SH-SY5Y (cell line): Measurements from ENCODE around the gene TRMT61A.

Source experiments
- GATA2 ChIP-seq: IDR thresholded peaks from 2 replicates; pipeline ENCODE4 v1.6.1; 2011; ENCODE audit warnings: mild to moderate bottlenecking, low read depth, low read length
- GATA3 ChIP-seq: IDR thresholded peaks from 2 replicates; pipeline ENCODE4 v1.6.1; 2011; ENCODE audit warnings: low read depth, mild to moderate bottlenecking, low read length, moderate library complexity

DNA sequence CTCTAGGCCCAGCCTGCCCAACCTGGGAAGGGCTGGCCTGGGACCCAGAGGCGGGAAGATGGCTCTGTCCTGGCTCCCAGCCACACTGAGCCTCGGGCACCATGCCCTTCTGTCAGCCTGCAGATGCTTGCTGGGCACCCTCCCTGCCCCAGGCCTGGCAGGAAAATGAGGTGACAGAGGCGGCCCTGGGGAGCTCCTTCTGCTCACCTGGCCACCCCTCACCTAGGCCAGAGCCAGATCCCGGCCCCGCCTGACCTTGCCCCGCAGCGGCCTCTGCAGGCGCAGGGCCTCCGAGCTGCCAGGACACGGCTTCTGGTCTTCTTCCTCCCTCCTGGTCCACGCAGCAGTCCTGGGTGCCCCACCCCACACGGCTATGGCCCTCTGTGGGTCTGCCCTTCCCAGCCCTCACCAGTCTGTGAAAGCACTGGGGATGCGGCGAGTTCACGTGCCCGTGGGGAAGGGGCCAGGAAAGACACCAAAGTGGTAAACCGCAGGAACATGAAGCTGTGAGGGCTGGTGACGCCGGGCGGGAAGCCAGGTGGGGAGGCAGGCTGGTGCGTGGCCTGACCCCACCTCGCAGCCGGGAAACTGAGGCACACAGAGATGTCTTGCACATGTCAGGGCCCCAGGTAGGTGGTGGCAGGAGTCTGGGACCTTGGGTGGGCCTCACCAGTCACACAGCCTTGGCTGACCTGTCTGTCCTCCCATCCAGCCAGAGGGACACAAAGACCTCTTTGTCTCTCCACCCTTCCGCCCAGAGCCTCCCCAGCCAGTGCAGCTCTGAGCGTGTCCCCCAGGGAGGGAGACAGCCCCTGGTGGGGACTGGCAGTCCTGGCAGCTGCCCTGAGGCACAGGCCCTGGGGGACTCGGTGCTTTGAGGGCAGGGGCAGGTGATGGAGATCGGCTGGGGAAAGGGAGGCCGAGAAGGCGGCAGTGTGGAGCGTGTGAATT, 20.6 kb downstream of the TRMT61A start:
- TF ChIP-seq GATA3 (no peak), GATA2 (no peak)
